Measurements from ENCODE around the gene TLR1. TPM values are rescaled to one million over a fixed set of nuclear protein-coding genes. Genes with fewer than 3 reads are reported as not detected.

Gene TLR1, protein sequence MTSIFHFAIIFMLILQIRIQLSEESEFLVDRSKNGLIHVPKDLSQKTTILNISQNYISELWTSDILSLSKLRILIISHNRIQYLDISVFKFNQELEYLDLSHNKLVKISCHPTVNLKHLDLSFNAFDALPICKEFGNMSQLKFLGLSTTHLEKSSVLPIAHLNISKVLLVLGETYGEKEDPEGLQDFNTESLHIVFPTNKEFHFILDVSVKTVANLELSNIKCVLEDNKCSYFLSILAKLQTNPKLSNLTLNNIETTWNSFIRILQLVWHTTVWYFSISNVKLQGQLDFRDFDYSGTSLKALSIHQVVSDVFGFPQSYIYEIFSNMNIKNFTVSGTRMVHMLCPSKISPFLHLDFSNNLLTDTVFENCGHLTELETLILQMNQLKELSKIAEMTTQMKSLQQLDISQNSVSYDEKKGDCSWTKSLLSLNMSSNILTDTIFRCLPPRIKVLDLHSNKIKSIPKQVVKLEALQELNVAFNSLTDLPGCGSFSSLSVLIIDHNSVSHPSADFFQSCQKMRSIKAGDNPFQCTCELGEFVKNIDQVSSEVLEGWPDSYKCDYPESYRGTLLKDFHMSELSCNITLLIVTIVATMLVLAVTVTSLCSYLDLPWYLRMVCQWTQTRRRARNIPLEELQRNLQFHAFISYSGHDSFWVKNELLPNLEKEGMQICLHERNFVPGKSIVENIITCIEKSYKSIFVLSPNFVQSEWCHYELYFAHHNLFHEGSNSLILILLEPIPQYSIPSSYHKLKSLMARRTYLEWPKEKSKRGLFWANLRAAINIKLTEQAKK
- 0.07 TPM in 1 of 2 replicates, not detected in the other for total RNA-seq (2014; rRNA removed; shearing (Covaris generic); ENCODE audit: low replicate concordance)

DNA sequence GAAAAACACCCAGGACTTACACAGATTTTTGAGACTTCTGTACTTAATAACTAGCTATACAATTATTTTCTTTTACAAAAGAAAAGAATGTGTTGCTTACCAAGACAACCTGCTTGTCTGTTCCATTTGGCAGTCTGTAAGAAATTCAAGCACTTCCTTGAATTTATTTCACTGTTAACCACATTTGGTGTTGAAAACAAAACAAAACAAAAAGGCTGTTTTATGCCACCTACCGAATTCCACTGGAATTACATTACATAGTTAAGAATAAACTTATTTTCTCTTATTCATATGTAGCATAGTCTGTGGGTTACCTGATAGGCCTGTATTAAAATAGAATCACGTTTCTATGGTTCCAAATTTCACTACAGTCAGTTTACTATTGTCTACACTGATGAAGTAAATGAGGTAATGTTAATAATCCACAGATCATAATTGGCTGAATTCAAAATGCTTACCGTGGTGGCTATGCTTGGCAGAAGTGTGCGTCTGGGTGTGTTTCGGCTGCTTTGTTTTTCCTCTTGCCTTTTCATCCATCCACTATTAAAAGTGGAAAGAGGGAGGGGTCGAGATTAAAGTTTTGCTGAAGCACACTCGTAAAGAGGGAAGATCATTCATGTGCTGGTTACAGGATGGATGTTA lies at the start of gene TLR1:
Gene TLR1 (minus strand): TSS at position 138 of the 642 bp plus-strand sequence. CDS start 5,960 bp downstream, outside the sequence.
- Histone ChIP-seq H3K4me3 (no peak within 1 kb of the TSS), H3K27me3 (no peaks in the 10 kb centered on the region), H3K36me3 (no peaks in the 10 kb centered on the region), H3K9me3 (no peaks in the 10 kb centered on the region)
- DNase-seq = no peak

DNA sequence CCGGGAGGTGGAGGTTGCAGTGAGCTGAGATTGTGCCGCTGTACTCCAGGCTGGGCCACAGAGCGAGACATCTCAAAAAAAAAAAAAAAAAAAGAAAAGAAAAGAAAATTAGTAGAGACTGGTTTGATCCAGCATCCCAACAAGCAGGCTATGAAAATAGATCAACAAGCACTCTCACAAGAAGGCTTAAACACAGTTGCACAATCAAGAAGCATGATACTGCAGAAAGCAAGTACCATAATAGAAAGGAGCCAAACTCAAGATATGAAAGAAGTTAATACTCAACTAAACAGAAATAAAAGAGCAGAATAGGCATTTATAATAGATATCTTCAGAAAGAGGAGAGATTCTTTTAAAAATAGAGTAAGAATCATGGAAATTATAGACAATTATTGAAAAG lies 41.4 kb upstream of the TLR1 start:
- no peak for DNase-seq
- Histone ChIP-seq H3K36me3 (no peaks in the 10 kb centered on the region), H3K4me3 (no peak overlapping the region), H3K27me3 (no peaks in the 10 kb centered on the region), H3K9me3 (no peaks in the 10 kb centered on the region)

DNA sequence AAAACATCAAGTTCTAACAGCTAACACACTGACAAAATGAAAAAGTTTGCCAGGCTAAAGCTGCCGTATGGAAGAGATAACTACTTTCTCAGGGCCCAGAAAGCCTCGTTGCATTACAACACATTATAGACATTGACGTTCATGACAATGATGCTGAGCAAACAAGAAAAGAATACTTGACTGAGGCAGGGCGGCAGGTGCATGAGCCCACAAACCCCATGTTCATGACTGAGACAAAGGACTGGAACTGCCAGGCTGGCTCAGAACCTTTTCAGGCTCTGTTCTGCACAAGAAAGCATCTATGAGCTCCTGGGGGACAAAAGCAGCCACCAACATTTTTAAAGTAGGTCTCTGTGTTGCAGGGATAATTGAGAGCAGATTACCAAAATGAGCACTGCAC lies 38.4 kb upstream of the TLR1 start:
- H3K9me3 ChIP-seq = no peaks in the 10 kb centered on the region
- H3K36me3 ChIP-seq = no peaks in the 10 kb centered on the region
- DNase-seq = no peak
- H3K4me3 ChIP-seq = no peak overlapping the region
- no peaks in the 10 kb centered on the region for H3K27me3 ChIP-seq

DNA sequence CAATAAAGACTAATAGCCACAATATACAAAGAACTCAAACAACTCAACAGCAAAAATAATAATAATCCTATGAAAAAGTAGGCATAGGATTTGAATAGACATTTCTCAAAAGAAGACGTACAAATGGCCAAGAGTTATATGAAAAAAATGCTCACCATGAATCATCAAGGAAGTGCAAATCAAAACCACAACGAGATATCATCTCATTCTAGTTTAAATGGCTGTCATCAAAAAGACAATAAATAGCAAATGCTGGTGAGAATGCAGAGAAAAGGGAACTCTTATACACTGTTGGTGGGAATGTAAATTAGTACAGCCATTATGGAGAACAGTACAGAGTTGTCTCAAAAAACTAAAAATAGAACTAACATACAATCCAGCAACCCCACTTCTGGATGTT lies 33.3 kb upstream of the TLR1 start:
- H3K36me3 ChIP-seq = no peaks in the 10 kb centered on the region
- no peak overlapping the region for H3K4me3 ChIP-seq
- peaks cover 4% of the 10 kb centered on the region; the same call in 1 of the 2 replicates for H3K9me3 ChIP-seq
- no peaks in the 10 kb centered on the region for H3K27me3 ChIP-seq
- DNase-seq = no peak

DNA sequence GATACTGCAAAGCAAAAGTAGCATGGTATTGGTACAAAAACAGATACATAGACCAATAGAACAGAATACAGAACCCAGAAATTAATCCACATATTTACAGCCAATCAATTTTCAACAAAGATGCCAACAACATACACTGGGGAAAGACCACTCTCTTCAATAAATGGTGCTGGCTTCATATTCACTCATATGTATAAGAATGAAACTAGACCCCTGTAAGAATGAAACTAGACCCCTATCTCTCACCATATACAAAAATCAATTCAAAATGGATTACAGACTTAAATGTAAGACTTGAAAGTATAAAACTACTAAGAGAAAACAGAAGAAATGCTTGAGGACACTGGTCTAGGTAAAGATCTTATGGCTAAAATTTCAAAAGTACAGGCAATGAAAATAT lies 32.7 kb upstream of the TLR1 start:
- H3K4me3 ChIP-seq = no peak overlapping the region
- H3K27me3 ChIP-seq = no peaks in the 10 kb centered on the region
- DNase-seq = no peak
- H3K36me3 ChIP-seq = no peaks in the 10 kb centered on the region
- peaks cover 4% of the 10 kb centered on the region; the same call in 1 of the 2 replicates for H3K9me3 ChIP-seq

DNA sequence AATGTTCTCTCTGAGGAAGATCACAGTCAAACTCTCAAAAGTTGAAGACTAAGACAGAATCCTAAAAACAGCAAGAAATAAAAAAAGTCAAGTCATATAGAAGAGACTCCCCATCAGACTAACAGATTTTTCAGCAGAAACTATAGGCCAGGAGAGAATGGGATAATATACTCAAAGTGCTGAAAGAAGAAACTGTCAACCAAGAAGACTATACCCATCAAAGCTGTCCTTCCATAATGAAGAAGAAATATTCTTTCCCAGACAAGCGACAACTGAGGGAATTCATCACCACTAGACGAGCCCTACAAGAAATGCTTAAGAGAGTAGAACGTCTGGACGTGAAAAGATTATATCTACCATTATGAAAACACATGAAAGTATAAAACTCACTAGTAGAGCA lies 30.0 kb upstream of the TLR1 start:
- Histone ChIP-seq H3K4me3 (no peak overlapping the region), H3K36me3 (no peaks in the 10 kb centered on the region), H3K27me3 (no peaks in the 10 kb centered on the region), H3K9me3 (peaks cover 4% of the 10 kb centered on the region; the same call in 1 of the 2 replicates)
- DNase-seq = no peak

DNA sequence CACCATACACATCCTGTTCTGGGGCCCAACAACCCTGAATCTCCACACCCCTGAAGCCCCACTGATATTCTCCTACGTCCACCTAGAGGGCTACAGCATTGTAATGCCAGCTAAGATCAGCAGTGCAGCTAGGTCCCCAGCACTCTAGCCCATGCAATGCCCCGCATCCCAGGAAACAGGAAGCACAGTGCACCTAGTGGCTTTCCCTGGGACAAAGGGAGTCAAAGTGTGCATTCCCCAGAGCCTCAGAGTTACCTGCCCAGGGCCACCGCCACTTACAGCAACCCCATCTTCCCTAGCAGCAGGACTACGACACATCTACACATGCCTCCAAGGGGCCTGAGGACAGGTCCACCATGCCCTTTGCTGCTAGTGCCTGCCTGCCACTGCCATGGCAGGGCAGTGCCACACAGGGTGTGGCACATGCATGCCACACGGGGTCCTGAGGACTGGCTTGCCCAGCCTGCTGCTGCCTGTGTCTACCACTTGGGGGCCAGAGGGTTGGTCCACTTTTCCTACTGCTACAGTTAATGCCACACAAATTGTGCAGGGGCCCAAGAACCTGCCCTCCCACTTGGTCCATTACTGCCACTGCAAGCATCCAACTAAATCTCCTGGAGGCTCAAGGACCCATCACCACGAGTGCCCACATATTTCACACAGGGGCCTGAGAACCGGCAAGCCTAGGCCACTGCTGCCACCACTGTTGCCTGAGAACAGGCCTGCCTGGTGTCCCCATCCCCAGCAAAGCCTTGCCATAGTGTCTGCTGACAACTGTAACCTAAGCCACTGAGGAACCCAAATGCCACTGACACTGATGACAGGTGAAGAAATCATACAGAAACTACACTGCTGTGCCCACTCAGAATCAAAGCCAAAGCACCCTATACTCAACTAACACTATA lies 28.3 kb upstream of the TLR1 start:
- no peak for DNase-seq
- no peak overlapping the region for H3K4me3 ChIP-seq
- no peaks in the 10 kb centered on the region for H3K27me3 ChIP-seq

DNA sequence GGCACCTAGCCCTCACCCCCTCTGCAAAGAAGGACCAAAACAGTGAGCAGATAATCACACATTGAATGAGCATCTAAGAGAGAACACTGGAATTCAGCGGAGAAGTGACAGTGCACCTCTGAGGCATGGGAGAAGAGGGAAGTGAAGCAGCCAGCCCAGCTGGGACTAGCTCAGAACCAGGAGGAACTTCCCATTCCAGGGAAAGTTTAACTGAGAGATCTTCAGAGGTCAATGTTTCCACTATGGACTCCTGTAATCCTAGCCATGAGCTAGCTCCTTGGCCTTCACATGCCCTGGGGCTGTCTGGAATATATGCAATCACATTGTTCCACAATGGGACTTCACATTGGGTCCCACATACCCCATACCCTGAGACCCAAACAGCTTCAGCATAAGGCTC lies 27.6 kb upstream of the TLR1 start:
- H3K27me3 ChIP-seq = no peaks in the 10 kb centered on the region

More for the DNA sequence above, 28.3 kb upstream of the TLR1 start:
- no peaks in the 10 kb centered on the region for H3K36me3 ChIP-seq
- peaks cover 4% of the 10 kb centered on the region; the same call in 1 of the 2 replicates for H3K9me3 ChIP-seq

DNA sequence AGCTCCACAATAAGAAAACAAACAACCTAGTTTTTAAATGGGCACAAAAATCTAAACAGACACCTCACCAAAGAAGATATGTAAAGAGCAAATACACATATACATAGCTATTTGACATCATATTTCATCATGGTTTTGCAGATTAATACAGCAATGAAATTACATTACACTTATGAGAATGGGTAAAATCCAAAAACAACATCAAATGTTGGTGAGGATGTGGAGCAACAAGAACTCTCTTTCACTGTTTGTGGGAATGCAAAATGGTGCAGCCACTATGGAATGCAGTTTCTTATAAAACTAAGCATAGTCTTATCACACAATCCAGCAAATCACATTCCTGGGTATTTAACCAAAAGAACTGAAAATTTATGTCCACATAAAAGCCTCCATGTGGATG lies 27.1 kb upstream of the TLR1 start:
- Histone ChIP-seq H3K36me3 (no peaks in the 10 kb centered on the region), H3K9me3 (peaks cover 4% of the 10 kb centered on the region; the same call in 1 of the 2 replicates), H3K4me3 (no peak overlapping the region), H3K27me3 (no peaks in the 10 kb centered on the region)
- no peak for DNase-seq

More for the DNA sequence above, 27.6 kb upstream of the TLR1 start:
- DNase-seq = no peak
- Histone ChIP-seq H3K36me3 (no peaks in the 10 kb centered on the region), H3K4me3 (no peak overlapping the region), H3K9me3 (peaks cover 4% of the 10 kb centered on the region; the same call in 1 of the 2 replicates)

DNA sequence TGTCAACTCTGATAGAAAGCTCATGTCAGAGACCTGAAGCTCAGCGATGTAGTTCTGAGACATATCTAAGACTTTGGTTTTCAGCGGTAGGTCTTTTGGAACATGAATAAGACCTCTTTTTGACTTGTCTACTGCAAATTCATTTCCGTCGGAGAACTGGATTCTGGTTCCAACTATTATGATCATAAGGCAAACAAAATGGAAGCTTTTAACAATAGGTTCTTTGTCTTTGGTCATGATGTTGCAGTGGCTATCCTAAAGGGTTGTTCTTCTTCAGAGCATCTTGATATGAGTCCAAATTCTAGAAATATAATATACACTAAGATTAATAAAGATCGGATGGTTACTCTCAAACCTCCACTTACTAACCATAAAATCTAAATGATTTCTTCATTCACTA lies 24.6 kb upstream of the TLR1 start:
- Histone ChIP-seq H3K9me3 (no peaks in the 10 kb centered on the region), H3K4me3 (no peak overlapping the region), H3K36me3 (no peaks in the 10 kb centered on the region), H3K27me3 (no peaks in the 10 kb centered on the region)
- no peak for DNase-seq

DNA sequence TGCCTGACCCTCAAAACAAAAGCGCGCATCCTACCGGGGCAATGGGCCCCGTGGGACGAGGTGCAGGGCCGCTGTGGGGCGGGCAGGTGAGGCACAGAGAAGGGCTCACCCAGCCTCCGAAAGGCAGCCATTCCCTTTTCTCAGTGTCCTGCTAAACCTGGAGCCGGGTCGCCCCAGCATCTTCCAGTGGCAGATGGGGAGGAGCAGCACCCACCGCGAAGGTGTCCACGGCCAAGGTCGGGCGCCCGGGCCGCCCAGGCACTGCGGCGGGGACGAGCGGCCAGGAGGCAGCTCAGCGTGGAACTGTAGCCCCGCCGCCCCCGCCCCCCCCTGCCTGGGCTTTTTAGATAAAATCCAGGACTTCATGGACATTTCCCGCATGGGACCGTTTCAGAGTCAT lies 19.2 kb upstream of the TLR1 start:
- Histone ChIP-seq H3K4me3 (no peak overlapping the region), H3K27me3 (no peaks in the 10 kb centered on the region), H3K9me3 (no peaks in the 10 kb centered on the region), H3K36me3 (no peaks in the 10 kb centered on the region)
- DNase-seq = no peak

DNA sequence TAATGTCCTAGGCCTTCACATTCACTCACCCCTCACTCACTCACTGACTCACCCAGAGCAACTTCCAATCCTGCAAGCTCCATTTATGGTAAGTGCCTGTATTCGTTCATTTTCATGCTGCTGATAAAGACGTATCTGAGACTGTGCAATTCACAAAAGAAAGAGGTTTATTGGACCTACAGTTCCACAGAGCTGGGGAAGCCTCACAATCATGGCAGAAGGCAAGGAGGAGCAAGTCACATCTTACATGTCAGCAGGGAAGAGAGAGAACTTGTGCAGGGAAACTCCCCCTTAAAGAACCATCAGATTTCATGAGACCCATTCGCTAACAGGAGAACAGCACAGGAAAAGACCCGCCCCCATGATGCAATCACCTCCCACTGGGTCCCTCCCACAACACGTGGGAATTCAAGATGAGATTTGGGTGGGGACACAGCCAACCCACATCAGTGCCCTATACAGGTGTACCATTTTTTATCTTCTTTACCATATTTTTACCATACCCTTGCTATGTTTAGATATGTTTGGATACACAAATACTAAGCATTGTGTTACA lies 18.2 kb upstream of the TLR1 start:
- no peaks in the 10 kb centered on the region for H3K9me3 ChIP-seq
- no peaks in the 10 kb centered on the region for H3K36me3 ChIP-seq
- DNase-seq = no peak
- H3K27me3 ChIP-seq = no peaks in the 10 kb centered on the region
- H3K4me3 ChIP-seq = no peak overlapping the region

DNA sequence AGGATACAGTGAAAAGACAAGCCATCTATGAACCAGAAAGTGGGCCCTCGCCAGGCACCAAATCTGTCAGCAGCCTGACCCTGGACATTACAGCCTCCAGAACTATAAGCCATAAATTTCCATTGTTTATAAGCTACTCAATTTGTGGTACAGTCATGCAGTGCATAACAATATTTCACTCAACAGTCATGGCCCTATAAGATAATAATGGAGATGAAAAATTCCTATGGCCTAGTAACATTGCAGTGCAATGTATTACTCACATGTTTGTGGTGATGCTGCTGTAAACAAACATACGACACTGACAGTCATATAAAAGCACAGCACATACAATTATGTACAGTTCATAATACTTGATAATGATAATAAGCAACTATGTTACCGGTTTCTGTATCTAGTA lies 17.1 kb upstream of the TLR1 start:
- no peaks in the 10 kb centered on the region for H3K36me3 ChIP-seq
- no peak overlapping the region for H3K4me3 ChIP-seq
- no peaks in the 10 kb centered on the region for H3K27me3 ChIP-seq
- H3K9me3 ChIP-seq = no peaks in the 10 kb centered on the region
- DNase-seq = peak; percentile 9

DNA sequence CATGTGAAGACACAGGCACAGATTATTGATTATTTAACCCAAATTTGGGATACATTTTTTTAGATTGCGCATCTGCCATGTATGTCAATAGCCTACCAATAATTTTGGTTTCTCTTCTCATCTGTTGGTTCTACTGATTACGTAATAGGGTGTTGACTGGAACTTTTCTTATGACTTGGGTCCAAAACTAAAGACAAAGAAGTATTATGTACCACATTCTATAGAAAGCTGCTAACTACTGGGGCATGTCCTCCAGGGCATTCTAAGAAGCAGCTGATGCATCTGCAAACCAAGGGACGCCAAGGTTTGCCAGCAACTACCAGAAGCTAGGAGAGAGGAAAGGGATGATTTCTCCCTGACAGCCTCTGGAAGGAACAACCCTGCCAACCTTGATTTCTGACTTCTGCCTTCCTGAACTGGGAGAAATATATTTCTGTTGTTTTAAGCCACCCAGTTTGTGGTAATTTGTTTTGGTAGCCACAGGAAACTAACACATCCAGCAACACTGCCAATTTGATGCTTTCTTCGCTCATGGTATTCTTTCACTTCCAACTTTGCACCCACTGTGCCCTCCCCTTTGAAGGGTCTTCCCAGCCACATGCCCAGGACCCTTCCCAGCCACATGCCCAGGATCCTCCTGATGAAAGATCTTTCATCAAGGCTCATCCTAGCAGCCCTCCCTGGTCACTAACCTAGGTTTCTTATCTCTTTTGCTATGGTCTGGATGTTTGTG lies 15.9 kb upstream of the TLR1 start:
- Histone ChIP-seq H3K4me3 (no peak overlapping the region), H3K36me3 (no peaks in the 10 kb centered on the region), H3K9me3 (no peaks in the 10 kb centered on the region), H3K27me3 (no peaks in the 10 kb centered on the region)
- DNase-seq = no peak

DNA sequence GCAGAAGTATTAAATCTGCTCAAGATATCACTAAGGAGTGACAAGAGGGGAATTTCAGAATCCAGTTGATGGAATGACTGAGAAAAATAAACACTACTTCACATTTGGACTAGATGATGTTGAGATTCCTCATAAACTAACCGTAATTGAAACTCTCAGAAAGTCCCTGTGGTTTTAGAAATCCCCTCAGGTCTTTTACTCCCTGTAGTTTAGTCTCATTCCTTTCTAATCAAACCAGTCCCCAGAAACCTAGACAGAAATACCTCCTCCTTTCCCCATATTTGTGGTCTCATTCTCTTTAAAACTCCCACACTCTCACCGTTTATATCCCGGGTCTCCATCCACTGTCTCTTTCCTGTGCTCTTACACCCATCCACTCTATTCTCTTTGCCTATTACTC lies 15.0 kb upstream of the TLR1 start:
- H3K27me3 ChIP-seq = no peaks in the 10 kb centered on the region
- no peak for DNase-seq
- no peak overlapping the region for H3K4me3 ChIP-seq
- H3K36me3 ChIP-seq = no peaks in the 10 kb centered on the region
- no peaks in the 10 kb centered on the region for H3K9me3 ChIP-seq
